GM19043 (cell line): ENCODE measurements around the gene PC.

Experiments used
- ATAC-seq: cut with Tn5 transposase; IDR thresholded peaks from one replicate; pipeline ENCODE4 v1.9.1; 2021; ENCODE audit warnings: low read depth; ENCODE audit not compliant: unreplicated experiment

PC gene

DNA sequence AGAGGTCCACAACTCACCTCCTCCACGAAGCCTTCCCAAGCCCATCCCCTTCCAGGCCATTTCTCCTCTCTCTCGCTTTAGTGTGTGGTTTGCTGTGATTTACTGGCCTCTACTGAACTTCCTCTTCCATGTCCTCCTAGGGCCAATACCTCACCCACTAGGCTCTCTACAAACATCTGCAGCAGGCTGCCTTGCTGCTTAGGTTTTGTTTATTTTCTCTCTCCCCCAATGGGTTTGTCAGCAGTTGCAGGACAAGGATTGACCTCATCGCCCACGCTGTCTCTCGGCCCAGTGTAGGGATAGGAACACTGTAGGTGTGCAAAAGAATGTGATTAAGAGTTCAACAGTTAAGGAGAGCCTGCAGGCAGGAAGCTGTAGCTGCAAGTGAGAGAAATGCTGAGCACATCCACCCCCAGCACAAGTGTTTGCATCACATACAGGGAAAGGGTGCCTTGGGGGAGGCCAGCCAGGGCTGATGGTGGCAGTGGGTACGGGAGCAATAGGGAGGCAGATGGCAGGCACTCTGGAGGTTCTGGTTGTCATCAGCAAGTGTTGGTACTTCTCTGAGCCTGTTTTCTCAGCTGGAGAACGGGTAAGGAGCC, 1.4 kb downstream of the PC start:
- ATAC-seq: no peak

- no peak for ATAC-seq
Observed at GRCh38 chr11:66953081-66953833, 4.9 kb downstream of the PC start.

DNA sequence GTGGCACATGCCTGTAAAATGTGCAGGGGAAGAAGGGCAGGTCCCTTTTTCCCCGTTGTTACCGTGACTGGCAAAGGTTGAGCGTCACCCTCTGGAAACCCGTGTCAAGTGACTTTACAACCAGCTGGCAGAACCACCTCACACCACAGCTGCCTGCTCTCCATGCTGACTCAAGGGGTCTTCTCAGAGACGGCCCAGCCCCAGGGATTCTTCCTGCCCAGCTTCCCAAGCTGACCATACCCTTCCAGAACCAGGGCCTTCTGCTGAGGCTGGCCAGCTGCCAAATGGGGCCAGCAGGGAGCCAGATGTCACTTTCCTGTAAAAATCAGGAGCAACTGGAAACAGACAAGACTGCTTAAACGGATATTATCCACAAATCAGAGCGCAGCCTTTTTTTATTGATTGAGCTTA, 6.3 kb downstream of the PC start:
- ATAC-seq: no peak

- ATAC-seq: no peak
Observed at GRCh38 chr11:66951135-66951534, 7.0 kb downstream of the PC start.

DNA sequence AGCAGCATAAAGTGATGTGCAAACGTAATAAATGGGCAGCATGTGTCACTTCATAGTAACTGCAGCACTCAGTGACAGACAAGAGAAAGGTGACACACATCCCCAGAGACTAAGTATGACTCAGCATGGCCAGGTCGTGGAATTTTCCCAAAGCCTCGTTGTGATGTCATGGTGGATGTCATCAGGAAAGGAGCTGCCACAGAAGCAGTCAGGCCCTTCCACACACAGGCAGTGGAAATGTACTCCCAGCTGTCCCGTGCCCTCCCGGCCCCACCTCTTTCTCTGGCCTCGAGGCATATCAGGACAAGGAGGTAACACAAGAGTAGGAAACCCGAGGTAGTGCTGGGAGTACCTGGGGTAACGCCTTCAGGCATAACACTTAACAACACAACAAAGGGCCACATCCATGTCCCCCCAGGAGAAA, 8.1 kb downstream of the PC start:
- no peak for ATAC-seq

GRCh38 chr11:66938582-66939135, 19.5 kb downstream of the PC start:
- no peak for ATAC-seq

DNA sequence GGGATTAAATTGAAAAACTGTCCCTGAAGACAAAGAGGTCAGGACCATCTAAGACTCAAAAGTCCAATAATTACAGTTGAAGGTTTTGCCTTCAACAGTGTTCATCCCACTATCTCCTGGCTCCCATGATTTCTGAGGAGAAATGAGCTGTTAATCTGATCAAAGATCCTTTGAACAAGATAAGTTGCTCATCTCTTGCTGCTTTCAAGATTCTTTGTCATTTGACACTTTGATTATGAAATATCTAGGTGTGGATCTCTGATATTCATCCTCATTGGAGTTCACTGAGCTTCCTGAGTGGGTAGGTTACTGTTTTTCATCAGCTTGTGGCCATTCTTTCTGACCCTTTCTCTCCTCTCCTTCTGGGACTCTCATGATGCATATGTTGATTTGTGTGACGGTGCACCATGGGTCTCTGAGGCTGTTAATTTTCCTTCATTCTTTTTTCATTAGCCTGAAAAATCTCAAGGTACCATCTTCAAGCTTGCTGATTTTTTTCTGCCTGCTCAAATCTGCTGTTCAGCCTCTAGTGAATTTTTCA, 20.9 kb downstream of the PC start:
- ATAC-seq: no peak

DNA sequence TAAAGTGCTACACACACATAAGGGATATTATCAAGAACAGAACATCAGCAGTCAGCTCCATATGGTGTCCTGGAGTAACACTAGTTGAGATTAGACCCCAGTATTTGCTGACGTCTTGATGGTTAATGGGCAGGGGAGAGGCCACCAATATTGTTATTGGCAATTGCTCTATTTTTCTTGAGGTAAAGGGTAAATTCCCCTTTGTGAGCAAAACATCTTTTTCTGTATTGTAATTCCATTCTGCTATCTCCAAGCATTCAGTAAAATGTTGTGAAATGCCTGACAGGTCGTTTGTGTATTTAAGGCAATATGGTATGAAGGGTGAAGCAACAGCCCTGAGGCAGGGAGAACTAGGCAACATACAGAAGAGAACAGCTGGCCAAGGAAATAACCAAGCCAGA, 21.9 kb downstream of the PC start:
- ATAC-seq: no peak

DNA sequence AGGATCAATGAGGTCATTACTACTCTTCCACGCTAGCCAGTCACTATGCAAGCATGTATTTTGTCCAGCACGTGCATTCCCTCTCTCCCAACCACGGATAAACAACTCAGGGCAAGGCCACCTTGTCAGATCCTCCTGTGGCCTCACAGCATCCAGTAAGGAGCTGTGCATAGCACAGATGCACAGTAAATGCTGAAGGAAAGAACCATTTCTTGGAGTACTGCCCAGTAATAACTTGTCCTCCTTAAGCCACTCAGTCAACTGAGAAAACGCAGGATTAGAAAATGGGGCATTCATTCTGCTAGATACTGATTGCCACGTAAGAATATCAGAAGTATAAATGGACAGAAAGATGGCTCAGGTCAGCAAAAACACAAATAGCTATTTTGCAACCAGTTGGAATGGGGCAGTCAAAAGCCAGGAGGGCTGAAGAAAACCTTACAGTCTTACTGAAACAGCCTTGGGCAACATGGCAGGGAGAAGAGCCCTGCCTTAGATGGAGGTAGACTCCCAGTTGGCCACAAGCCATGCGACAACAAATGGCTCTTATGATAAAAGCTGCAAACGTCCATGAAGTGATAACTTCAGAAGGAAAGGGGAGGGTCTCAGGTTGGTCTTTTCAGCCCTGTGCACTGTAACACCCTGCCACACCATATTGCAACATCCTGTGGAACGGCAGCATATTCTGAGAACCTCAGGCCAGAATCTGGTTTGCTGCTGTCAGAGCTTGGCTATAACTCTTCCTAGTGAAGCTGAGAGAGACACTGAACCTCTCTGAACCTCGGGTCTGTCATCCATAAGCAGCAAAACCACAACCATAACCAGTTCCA, 23.0 kb downstream of the PC start:
- ATAC-seq: no peak

- no peak for ATAC-seq
Observed at GRCh38 chr11:66933531-66933930, 24.7 kb downstream of the PC start.

GRCh38 chr11:66932543-66932942, 25.6 kb downstream of the PC start:
- no peak for ATAC-seq

- no peak for ATAC-seq
Observed at GRCh38 chr11:66929753-66930152, 28.4 kb downstream of the PC start.

GRCh38 chr11:66924272-66924671, 33.9 kb downstream of the PC start:
- no peak for ATAC-seq

DNA sequence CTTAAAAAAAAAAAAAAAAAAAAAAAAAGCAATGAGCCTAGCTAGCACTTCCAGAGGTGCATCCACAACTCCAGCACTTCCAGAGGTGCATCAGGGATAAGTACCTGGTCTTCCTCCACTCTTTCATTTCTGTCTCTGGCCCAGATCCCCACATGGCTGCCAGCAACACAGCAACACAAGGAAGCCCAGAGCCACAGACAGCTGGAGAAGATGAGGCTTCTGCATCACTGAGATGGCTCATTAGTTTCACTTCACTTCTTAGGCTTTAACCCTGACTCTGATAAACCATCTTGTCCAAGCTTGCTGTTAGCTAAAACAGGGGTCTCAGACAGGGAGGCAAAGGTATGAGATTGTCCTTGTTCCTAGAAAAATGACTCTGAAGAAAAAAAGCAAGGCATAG, 35.6 kb downstream of the PC start:
- no peak for ATAC-seq

DNA sequence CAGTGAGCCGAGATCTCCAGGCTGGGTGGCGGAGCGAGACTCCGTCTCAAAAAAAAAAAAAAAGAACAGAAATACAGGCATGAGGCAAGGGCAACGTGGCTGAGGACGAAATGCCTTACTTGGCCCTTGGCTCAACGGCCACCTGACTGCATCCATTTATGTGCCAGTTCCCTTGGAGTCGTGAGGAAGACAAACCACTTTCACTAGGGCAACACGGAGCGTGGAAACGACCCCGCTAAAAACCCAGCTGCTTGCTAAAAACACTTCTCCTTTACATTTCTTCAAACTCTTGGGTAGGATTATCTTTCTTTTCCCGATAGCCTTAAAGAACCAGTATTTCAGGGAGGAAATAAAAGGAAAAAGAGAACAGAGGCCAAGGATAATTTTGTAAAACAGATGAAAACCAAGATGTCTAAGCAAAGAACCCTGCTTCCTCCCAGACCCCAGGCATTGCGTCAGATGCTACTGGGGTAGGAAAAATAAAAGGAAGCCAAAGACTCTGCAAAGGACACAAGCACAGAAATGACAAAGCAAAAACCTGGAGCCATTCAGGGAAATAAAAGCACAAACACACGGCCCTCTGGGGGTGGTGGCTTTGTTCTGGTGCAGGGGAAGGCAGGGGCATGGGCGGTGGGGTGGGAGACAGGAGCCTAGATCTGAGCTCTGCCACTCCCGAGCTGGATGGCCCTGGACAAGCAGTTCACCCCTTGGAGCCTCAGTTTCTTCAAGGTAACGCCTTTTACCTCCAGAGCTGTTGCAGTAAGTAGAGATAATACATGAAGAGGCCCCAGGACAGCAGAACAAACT, 37.0 kb downstream of the PC start:
- no peak for ATAC-seq

DNA sequence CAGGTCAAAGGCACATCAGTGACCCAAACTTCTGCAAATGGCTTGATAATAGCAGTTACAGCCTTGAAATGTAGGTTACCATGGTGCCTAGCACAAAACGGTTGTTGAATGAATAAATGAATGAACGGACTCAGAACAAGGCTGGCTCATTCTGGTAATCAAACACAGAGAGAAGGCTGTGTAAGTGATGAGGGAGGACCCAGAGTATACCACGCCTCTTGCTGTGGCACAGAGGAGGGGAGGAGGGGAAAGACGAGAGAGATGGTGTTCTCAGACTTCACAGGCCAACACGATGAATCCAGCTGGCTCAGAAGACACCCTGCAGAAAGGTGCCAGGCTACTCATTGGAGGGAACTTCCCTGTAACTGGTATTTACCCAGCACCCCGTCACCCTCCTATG, 38.3 kb downstream of the PC start:
- no peak for ATAC-seq

DNA sequence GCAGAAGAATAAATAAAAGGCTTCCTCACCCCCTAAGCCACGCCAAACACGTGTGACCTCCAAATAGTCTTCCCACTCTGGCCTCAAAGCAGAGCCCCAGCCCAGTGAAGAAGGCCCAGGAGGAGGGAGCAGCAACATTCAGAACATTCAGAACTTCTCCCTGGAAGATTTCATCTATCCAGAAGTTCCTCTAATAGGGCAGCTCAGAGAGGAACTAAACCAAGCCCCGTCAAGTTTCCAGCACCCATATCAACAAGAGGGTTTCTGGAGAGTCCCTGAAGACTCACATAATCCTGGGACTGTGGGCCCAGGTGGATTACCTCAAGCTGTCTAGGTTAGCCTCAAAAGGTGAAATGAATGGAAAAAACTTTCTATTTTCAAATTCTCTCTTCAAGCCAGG, 39.4 kb downstream of the PC start:
- ATAC-seq: no peak

- ATAC-seq: no peak
Observed at GRCh38 chr11:66915866-66916265, 42.3 kb downstream of the PC start.

DNA sequence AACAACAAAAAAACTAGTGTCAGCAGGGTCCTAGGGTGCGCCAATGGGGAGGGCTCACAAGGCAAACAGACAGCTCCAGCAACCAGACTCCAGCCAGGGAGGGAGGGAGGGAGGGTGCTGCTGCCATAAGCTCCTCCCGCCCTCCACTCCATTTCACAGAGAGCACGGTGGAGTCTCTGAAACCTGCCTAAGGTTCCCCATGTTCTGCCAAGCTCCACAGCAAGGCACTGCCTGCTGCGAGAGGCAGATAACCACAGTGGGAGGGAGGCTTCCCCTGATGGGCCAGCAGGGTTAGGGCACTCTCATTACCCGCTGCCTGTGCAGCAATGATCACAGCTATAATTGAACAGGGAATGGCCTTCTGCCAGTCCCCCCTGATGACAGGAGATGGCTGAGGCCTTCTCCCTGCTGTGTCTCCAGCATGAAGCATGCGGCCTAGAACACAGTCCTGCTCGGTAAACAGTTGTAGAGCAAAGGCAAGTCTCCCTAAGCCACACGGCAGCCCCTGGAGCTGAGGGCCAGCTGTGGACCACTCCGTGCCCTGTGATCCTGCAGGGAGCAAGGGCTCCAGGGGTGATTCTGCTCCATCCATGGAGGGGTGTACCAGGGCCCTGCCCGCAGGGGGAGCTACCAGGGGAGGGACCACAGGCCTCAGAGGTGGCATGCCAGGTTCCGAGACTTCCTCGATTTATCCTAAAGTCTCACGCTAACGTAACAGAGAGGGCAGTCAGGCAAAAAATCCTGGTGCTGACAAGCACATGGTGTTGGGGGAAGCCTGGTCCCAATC, 42.9 kb downstream of the PC start:
- no peak for ATAC-seq
